Skeletal muscle satellite cell (primary cell): ENCODE measurements around the gene MAN1A1. TPM values are rescaled to one million over a fixed set of nuclear protein-coding genes. Genes with fewer than 3 reads are reported as not detected.
"Not testable (repeated sequence)": the region's sequence is repeated elsewhere in the genome, so short reads cannot be mapped to it uniquely, and the experiment has no call there.

ENCODE experiments used
- H3K27me3 ChIP-seq: 2 replicates; pipeline ENCODE4 v1.7.0; 2013; ENCODE audit warnings: low read length; ENCODE audit not compliant: control insufficient read depth, insufficient read depth
- H3K36me3 ChIP-seq: 2 replicates; pipeline ENCODE4 v1.7.0; 2013; ENCODE audit warnings: mild to moderate bottlenecking, control low read depth, low read length; ENCODE audit not compliant: insufficient read depth
- H3K4me1 ChIP-seq: 2 replicates; pipeline ENCODE4 v1.7.0; 2013; ENCODE audit warnings: low read length; ENCODE audit not compliant: control insufficient read depth, insufficient read depth
- H3K4me2 ChIP-seq: 2 replicates; pipeline ENCODE4 v1.7.0; 2013; ENCODE audit warnings: mild to moderate bottlenecking, low read length
- H3K4me3 ChIP-seq: 2 replicates; pipeline ENCODE4 v1.7.0; 2013; ENCODE audit warnings: low read length
- H3K9ac ChIP-seq: 2 replicates; pipeline ENCODE4 v1.7.0; 2013; ENCODE audit warnings: mild to moderate bottlenecking, low read depth, low read length, moderate library complexity
- H3K9me3 ChIP-seq: replicated peaks from 2 replicates; pipeline ENCODE4 v1.7.0; 2013; ENCODE audit warnings: mild to moderate bottlenecking, control low read depth, low read length
- total RNA-seq: library from RNA; depleted of rRNA; stranded (reverse); fragments of >200 nt; gene quantifications from 2 replicates; pipeline ENCODE4 v1.2.3, GENCODE V29; 2012; rRNA removed

Gene MAN1A1
- 87.2 and 130 TPM in 2 replicates for total RNA-seq

GRCh38 chr6:119349361-119350201 is at the start of gene MAN1A1:
MAN1A1 (minus strand) TSS chr6:119349761; CDS start chr6:119349065, 696 bp downstream.
- Histone ChIP-seq H3K4me2 (peak within 1 kb of the TSS; percentile 71), H3K27me3 (no peaks in the 10 kb centered on the region), H3K9me3 (no peaks in the 10 kb centered on the region), H3K4me1 (peaks cover 16% of the 10 kb centered on the region), H3K36me3 (no peaks in the 10 kb centered on the region), H3K9ac (peak within 1 kb of the TSS; percentile 86), H3K4me3 (peak within 1 kb of the TSS; percentile 97)

DNA sequence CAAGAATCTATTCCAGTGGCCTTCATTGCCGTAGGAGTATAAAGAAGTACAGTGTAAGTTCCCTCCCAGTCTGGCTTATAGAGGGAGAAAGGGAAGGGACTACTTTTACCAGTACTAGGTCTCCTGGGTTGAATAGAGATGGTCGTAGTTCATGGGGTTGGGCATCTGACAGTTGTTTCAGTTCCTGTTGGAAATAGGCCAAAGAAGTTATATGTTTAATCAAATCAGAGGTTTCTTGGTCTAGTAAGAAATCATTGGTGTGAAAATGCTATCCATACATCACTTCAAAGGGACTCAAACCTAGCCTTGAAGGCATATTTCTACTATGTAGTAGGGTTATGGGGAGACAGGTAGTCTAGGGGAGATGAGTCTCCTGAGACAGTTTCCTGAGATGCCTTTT is 45.6 kb upstream of the MAN1A1 start:
- Histone ChIP-seq H3K9me3 (no peaks in the 10 kb centered on the region), H3K4me1 (no peaks in the 10 kb centered on the region), H3K9ac (no peak overlapping the region), H3K4me2 (no peak overlapping the region), H3K27me3 (no peaks in the 10 kb centered on the region), H3K36me3 (no peaks in the 10 kb centered on the region), H3K4me3 (no peak overlapping the region)

DNA sequence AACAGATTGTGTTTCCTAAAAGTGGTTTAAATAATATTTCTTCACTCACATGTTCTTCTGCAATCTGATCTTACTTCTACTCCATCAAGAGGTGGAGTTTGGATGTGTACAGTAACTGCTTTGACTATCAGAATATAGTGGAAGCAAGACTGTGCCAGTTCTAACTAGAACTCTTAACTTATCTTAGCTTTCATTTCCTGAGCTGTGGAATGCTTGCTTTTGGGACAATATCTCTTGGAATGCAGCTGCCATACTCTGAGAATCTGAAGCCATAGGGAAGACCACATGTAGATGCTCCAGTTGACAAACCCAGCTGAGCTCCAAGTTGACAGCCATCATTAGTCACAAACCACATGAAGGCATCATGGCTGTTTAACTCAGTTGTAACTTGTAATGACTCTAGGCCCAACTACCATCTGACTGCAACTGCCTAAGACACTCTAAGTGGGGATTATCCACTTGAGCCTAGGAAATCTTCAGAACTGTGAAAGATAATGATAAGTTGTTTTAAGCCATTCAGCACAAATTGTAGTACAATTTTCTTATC is 40.8 kb upstream of the MAN1A1 start:
- Histone ChIP-seq H3K9ac (no peak overlapping the region), H3K4me3 (no peak overlapping the region), H3K4me2 (no peak overlapping the region), H3K36me3 (no peaks in the 10 kb centered on the region), H3K27me3 (no peaks in the 10 kb centered on the region), H3K4me1 (no peaks in the 10 kb centered on the region), H3K9me3 (no peaks in the 10 kb centered on the region)

DNA sequence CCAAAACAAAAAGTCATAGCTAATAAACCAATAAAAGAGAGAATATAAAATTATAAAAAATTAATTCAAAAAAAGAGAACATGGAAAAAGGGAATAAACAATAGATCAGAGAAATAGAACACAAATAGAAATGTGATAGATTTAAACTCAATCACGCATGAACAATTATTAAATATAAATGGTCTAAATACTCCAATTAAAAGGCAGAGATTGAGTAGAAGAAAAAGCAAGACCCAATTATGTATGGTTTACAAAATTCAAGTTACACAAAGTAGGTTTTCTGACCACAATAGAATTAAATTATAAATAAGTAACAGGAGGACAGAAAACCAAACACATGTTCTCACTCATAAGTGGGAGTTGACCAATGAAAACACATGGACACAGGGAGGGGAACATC is 36.4 kb upstream of the MAN1A1 start:
- H3K9ac ChIP-seq = no peak overlapping the region
- H3K36me3 ChIP-seq = no peaks in the 10 kb centered on the region
- H3K27me3 ChIP-seq = no peaks in the 10 kb centered on the region
- no peaks in the 10 kb centered on the region for H3K9me3 ChIP-seq
- H3K4me3 ChIP-seq = no peak overlapping the region
- no peak overlapping the region for H3K4me2 ChIP-seq
- H3K4me1 ChIP-seq = no peaks in the 10 kb centered on the region

- Histone ChIP-seq H3K27me3 (no peaks in the 10 kb centered on the region), H3K4me1 (no peaks in the 10 kb centered on the region), H3K4me3 (no peak overlapping the region), H3K9me3 (no peaks in the 10 kb centered on the region), H3K4me2 (no peak overlapping the region), H3K36me3 (no peaks in the 10 kb centered on the region), H3K9ac (no peak overlapping the region)
These were observed 34.9 kb upstream of the MAN1A1 start for GRCh38 chr6:119384444-119384843.

- no peaks in the 10 kb centered on the region for H3K27me3 ChIP-seq
- H3K9ac ChIP-seq = no peak overlapping the region
- H3K36me3 ChIP-seq = no peaks in the 10 kb centered on the region
- no peaks in the 10 kb centered on the region for H3K9me3 ChIP-seq
- no peak overlapping the region for H3K4me3 ChIP-seq
- no peak overlapping the region for H3K4me2 ChIP-seq
- H3K4me1 ChIP-seq = no peaks in the 10 kb centered on the region
These were observed 30.2 kb upstream of the MAN1A1 start for GRCh38 chr6:119379809-119380208.

DNA sequence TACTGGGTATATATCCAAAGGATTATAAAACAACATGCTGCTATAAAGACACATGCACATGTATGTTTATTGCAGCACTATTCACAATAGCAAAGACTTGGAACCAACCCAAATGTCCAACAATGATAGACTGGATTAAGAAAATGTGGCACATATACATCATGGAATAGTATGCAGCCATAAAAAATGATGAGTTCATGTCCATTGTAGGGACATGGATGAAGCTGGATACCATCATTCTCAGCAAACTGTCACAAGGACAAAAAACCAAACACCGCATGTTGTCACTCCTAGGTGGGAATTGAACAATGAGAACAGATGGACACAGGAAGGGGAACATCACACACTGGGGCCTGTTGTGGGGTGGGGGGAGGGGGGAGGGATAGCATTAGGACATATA is 27.5 kb upstream of the MAN1A1 start:
- not testable (repeated sequence) for H3K36me3 ChIP-seq, H3K9ac ChIP-seq, H3K4me3 ChIP-seq, H3K9me3 ChIP-seq, H3K4me2 ChIP-seq, H3K27me3 ChIP-seq, H3K4me1 ChIP-seq

DNA sequence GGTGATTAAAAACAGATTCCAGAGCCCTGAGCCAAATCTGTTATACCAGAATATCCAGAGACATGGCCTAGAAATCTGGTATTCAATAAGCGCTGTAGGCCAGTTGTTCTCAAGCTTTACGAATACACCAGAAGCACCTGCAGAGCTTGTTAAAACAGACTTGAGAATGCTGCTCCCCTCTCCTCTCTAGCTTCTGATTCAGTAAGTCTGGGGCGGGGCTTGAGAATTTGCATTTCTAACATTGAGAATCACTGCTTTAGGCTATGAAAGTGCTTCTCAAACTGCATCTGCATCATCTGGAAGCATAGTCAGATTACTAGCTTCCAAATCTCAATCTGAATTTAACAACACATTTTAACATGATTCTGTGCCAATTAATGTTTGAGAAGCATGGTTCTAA is 20.5 kb upstream of the MAN1A1 start:
- Histone ChIP-seq H3K9me3 (no peaks in the 10 kb centered on the region), H3K27me3 (no peaks in the 10 kb centered on the region), H3K4me1 (no peaks in the 10 kb centered on the region), H3K4me2 (no peak overlapping the region), H3K9ac (no peak overlapping the region), H3K36me3 (no peaks in the 10 kb centered on the region), H3K4me3 (no peak overlapping the region)

DNA sequence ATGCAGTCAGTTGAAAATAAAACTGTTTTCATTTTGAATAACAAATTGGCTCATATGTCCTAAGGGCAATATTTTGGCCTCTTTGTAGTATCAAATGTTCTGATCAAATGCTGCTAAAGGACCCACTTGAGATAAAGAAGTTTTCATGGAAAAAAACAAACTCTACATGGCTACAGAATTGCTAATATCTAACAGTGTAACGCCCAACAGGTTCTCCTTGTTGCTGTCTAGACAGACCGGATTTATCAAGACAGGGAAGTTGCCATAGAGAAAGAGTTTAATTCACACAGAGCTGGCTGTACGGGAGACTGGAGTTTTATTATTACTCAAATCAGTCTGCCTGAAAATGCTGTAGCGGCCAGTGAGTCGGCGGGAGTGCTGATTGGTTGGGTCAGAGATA is 19.4 kb upstream of the MAN1A1 start:
- Histone ChIP-seq H3K36me3 (no peaks in the 10 kb centered on the region), H3K4me3 (no peak overlapping the region), H3K4me1 (no peaks in the 10 kb centered on the region), H3K9ac (no peak overlapping the region), H3K4me2 (no peak overlapping the region), H3K27me3 (no peaks in the 10 kb centered on the region), H3K9me3 (no peaks in the 10 kb centered on the region)

DNA sequence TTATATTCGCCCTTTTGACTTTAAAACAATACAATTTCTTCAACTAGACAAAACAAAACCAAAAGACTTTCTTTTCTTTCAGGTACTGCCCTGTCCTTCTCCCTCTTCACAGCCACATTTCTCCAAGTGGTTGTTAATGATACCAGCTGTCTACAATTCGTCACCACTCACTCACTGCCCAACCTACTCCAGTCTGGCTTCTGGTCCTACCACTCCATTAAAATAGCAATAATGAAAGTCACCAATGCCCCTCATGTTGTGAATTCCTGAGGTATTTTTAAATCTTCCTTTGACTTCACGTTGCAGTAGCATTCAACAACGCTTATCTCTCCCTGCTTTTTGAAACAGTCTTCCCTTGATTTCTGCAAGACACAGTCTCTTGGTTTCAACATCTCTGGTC is 11.6 kb upstream of the MAN1A1 start:
- H3K9ac ChIP-seq = no peak overlapping the region
- no peaks in the 10 kb centered on the region for H3K4me1 ChIP-seq
- H3K4me2 ChIP-seq = no peak overlapping the region
- H3K36me3 ChIP-seq = no peaks in the 10 kb centered on the region
- H3K9me3 ChIP-seq = no peaks in the 10 kb centered on the region
- H3K27me3 ChIP-seq = no peaks in the 10 kb centered on the region
- no peak overlapping the region for H3K4me3 ChIP-seq

GRCh38 chr6:119360262-119360915 is 10.8 kb upstream of the MAN1A1 start:
- no peaks in the 10 kb centered on the region for H3K27me3 ChIP-seq
- no peak overlapping the region for H3K9ac ChIP-seq
- no peaks in the 10 kb centered on the region for H3K9me3 ChIP-seq
- H3K4me1 ChIP-seq = no peaks in the 10 kb centered on the region
- H3K4me3 ChIP-seq = no peak overlapping the region
- no peaks in the 10 kb centered on the region for H3K36me3 ChIP-seq
- no peak overlapping the region for H3K4me2 ChIP-seq
